Measurements from ENCODE around the gene PRM2. TPM values are rescaled to one million over a fixed set of nuclear protein-coding genes. Genes with fewer than 3 reads are reported as not detected.

The PRM2 gene
- polyA plus RNA-seq, 1 of the 3 experiments (the other 2 are of a cell fraction), result not detected

GRCh38 chr16:11289202-11289601, 12.9 kb upstream of the PRM2 start:
- no peaks in the 10 kb centered on the region for H3K79me2 ChIP-seq (ENCODE audit: insufficient read depth)
- ChIA-PET CTCF (interaction anchor here (0.6 to 1.3 kb wide), 3 partner anchors 13 to 326 kb away, joined by 3 to 7 read pairs (median 3); no protein-coding TSS in a partner anchor), POLR2A (no interaction called here)
- no peak overlapping the region for H3K4me3 ChIP-seq (ENCODE audit: low read depth in 2 of 2, low read length in 1 of 2)
- no peak overlapping the region for H3K9ac ChIP-seq
- no peaks in the 10 kb centered on the region for H3K36me3 ChIP-seq (replicated peaks in 1 of 2; ENCODE audit: control insufficient read depth in 1 of 2, insufficient read depth in 2 of 2, low read length in 1 of 2)
- no peak overlapping the region for H3K27ac ChIP-seq (ENCODE audit: low read depth in 2 of 2, low read length in 1 of 2)
- H4K20me1 ChIP-seq (ENCODE audit: insufficient read depth), result no peaks in the 10 kb centered on the region
- no peaks in the 10 kb centered on the region for H3F3A ChIP-seq (replicated peaks; ENCODE audit: insufficient read depth)
- WGBS (ENCODE audit: low lambda C conversion rate), result 94% methylated on average over 2 of the region's 2 CpGs
- H3K27me3 ChIP-seq (ENCODE audit: insufficient read depth), result no peaks in the 10 kb centered on the region; the same call in 1 of the 2 replicates
- H3K9me2 ChIP-seq, result no peaks in the 10 kb centered on the region
- DNase-seq, result no peak
- H3K4me1 ChIP-seq (ENCODE audit: control insufficient read depth in 1 of 2, insufficient read depth in 2 of 2, low read depth in 1 of 2, low read length in 1 of 2), result no peaks in the 10 kb centered on the region; a peak in 1 of 4 replicates
- H2AFZ ChIP-seq (ENCODE audit: low read depth), result no peak overlapping the region
- H3K9me3 ChIP-seq, result no peaks in the 10 kb centered on the region
- TF ChIP-seq TAF1 (IDR thresholded peaks at IDR 0.05; ENCODE audit: borderline replicate concordance, low read depth, low read length) (no peak), CHD2 (IDR thresholded peaks at IDR 0.05; ENCODE audit: low read length, partially characterized antibody) (no peak), NFIC (IDR thresholded peaks at IDR 0.05; ENCODE audit: borderline replicate concordance) (no peak), MXI1 (IDR thresholded peaks at IDR 0.05; ENCODE audit: low read depth, low read length) (no peak), NRF1 (IDR thresholded peaks at IDR 0.05; ENCODE audit: low read depth, low read length) (no peak), RCOR1 (IDR thresholded peaks at IDR 0.05; ENCODE audit: low read length) (no peak), FOXM1 (IDR thresholded peaks at IDR 0.05; ENCODE audit: low read depth) (no peak), EP300 (IDR thresholded peaks at IDR 0.05; ENCODE audit: borderline replicate concordance in 1 of 2, low read depth in 1 of 2, low read length in 1 of 2) (no peak), FOSL2 (IDR thresholded peaks at IDR 0.05; ENCODE audit: borderline replicate concordance, low read depth) (no peak), YY1 (IDR thresholded peaks at IDR 0.05; ENCODE audit: low read depth) (no peak), ZBTB33 (IDR thresholded peaks at IDR 0.05; ENCODE audit: borderline replicate concordance, low read depth) (no peak), JUND (IDR thresholded peaks at IDR 0.05) (no peak), TCF12 (IDR thresholded peaks at IDR 0.05) (no peak), MEF2A (IDR thresholded peaks at IDR 0.05; ENCODE audit: borderline replicate concordance, low read depth) (no peak), EZH2phosphoT487 (IDR thresholded peaks at IDR 0.05; ENCODE audit: borderline replicate concordance, low read depth) (no peak), USF1 (IDR thresholded peaks at IDR 0.05; ENCODE audit: borderline replicate concordance, low read depth) (no peak), MAX (IDR thresholded peaks at IDR 0.05; ENCODE audit: low read depth) (no peak), RXRA (IDR thresholded peaks at IDR 0.05; ENCODE audit: borderline replicate concordance, low read depth) (no peak)
- H3K4me2 ChIP-seq, result no peak overlapping the region

All from SK-N-SH (cell line).